ENCODE data around the gene EIF4E1B.

GRCh38 chr5:176659512-176659839 is 29.0 kb downstream of the EIF4E1B start:
- no peak for TF ChIP-seq FOXS1 (CRISPR knock-in tag; IDR thresholded peaks at IDR 0.05)
- no peak for TF ChIP-seq MAFK (IDR thresholded peaks at IDR 0.05; ENCODE audit: partially characterized antibody)
- TF ChIP-seq NFE2L2 (conservative IDR thresholded peaks at IDR 0.05; ENCODE audit: low read length), result no peak
- TF ChIP-seq, protein P1, sequence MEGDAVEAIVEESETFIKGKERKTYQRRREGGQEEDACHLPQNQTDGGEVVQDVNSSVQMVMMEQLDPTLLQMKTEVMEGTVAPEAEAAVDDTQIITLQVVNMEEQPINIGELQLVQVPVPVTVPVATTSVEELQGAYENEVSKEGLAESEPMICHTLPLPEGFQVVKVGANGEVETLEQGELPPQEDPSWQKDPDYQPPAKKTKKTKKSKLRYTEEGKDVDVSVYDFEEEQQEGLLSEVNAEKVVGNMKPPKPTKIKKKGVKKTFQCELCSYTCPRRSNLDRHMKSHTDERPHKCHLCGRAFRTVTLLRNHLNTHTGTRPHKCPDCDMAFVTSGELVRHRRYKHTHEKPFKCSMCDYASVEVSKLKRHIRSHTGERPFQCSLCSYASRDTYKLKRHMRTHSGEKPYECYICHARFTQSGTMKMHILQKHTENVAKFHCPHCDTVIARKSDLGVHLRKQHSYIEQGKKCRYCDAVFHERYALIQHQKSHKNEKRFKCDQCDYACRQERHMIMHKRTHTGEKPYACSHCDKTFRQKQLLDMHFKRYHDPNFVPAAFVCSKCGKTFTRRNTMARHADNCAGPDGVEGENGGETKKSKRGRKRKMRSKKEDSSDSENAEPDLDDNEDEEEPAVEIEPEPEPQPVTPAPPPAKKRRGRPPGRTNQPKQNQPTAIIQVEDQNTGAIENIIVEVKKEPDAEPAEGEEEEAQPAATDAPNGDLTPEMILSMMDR (IDR thresholded peaks at IDR 0.05), result no peak
- TF ChIP-seq ELK1 (IDR thresholded peaks at IDR 0.05; ENCODE audit: low read depth, low read length), result no peak
- TF ChIP-seq SMC3 (IDR thresholded peaks at IDR 0.05), result no peak
- no peak for TF ChIP-seq POLR2A (IDR thresholded peaks at IDR 0.05; ENCODE audit: low read length)
